CD4-positive, alpha-beta T cell treated with Interleukin-4 for 1 hour (primary cell): ENCODE results near the gene VPS16.

Source experiments
- DNase-seq, 2 donors: peaks; one replicate each; pipeline ENCODE4 v3.0.0-alpha.2; 2020 to 2022

VPS16 gene

GRCh38 chr20:2903686-2904085, 63.1 kb downstream of the VPS16 start:
- DNase-seq: no peak

GRCh38 chr20:2907519-2907918, 67.0 kb downstream of the VPS16 start:
- no peak for DNase-seq

GRCh38 chr20:2909953-2910352, 69.4 kb downstream of the VPS16 start:
- DNase-seq: no peak

- DNase-seq: no peak
Observed at GRCh38 chr20:2911200-2911599, 70.7 kb downstream of the VPS16 start.

- no peak for DNase-seq
Observed at GRCh38 chr20:2914160-2914559, 73.6 kb downstream of the VPS16 start.
